ENCODE data around the gene MYO18B. TPM values are rescaled to one million over a fixed set of nuclear protein-coding genes. Genes with fewer than 3 reads are reported as not detected.

The MYO18B gene
- total RNA-seq, 1 experiment from 2014 or later, result 0.07 TPM

DNA sequence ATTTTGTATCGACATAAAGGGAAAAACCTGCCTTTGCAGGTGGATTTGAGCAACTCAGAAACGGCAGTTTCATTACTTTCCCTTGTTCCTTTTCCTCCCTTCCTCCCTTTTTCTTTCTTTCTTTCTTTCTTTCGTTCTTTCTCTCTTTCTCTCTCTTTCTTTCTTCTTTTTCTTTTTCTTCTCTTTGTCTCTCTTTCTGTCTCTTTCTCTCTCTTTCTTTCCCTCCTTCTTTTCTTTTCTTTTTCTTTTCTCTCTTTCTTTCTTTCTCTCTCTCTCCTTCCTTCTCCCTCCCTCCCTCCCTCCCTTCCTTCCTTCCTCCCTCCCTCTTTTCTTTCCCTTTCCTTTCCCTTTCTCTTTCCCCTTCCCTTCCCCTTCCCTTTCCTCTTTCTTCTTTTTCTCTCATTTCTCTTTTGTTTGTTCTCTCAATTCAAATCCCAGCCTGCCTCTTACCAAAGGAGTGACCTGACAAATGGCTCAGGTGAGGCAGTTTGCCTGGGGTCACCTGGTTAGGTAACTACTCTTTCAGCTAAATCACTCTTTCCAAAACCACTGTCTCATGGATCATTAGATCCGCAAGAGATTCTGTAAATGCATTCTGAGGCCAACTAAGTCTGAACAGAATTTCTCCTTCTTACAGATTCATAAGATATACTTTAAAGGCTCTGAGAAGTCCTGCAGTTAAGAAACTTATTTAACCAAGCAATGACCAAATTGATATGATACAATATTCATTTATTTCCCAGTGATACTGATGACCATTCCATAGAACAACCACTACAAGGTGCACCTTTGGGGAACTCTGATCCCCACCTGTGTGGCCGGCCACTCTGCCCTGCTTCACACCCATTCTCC is 75.3 kb downstream of the MYO18B start:
- CTCF ChIA-PET, result no interaction called here
- Mint-ChIP-seq H3K4me1 (ENCODE audit: low read depth, unreplicated experiment) (no peaks in the 10 kb centered on the region), H3K27me3 (ENCODE audit: insufficient read depth, unreplicated experiment) (peaks cover 18% of the 10 kb centered on the region)

DNA sequence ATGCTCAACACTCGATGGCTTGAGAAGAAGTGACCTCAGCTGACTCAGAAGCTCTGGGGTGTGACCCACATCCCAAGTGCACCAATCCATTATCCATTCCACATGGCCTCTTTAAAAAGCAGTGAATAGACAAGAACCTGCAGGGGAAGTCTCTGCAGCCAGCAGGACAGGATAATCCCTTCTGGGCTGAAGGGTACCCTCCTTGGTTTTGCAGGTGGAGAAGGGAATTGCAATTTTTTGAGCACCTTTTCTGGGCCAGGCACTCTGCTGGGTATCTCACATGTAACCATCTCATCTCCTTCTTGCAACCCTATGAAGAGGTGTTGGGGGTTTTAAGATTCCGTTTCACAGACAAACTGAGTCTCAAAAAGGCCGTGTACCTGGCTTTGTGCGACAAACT is 76.6 kb downstream of the MYO18B start:
- peaks cover 22% of the 10 kb centered on the region for H3K27me3 Mint-ChIP-seq (ENCODE audit: insufficient read depth, unreplicated experiment)
- no TSS peak for BruUV-seq (replicated peaks)
- POLR2A ChIA-PET, result no interaction called here

More for the DNA sequence above, 75.3 kb downstream of the MYO18B start:
- no peak overlapping the region for H3K4me3 ChIP-seq (ENCODE audit: low read depth, low read length)
- no peak overlapping the region for H3K4me3 Mint-ChIP-seq (ENCODE audit: unreplicated experiment)
- H3K36me3 ChIP-seq (ENCODE audit: control insufficient read depth, insufficient read depth, low read length), result no peaks in the 10 kb centered on the region
- H3K36me3 Mint-ChIP-seq (ENCODE audit: insufficient read depth, unreplicated experiment), result no peaks in the 10 kb centered on the region
- intact Hi-C loops (cut with micrococcal nuclease; ENCODE audit: unreplicated experiment), result no loop called here
- no peaks in the 10 kb centered on the region for H3K27me3 ChIP-seq (replicated peaks; ENCODE audit: control insufficient read depth, insufficient read depth, low read length)
- H3K9me3 ChIP-seq, result no peaks in the 10 kb centered on the region
- H3K27ac Mint-ChIP-seq (ENCODE audit: unreplicated experiment), result no peak overlapping the region
- peaks cover 9% of the 10 kb centered on the region for H3K9me3 Mint-ChIP-seq (ENCODE audit: unreplicated experiment)
- H3K4me1 ChIP-seq, result no peaks in the 10 kb centered on the region
- BruUV-seq (replicated peaks), result no TSS peak
- no peak for DNase-seq
- TF ChIP-seq, protein P1, sequence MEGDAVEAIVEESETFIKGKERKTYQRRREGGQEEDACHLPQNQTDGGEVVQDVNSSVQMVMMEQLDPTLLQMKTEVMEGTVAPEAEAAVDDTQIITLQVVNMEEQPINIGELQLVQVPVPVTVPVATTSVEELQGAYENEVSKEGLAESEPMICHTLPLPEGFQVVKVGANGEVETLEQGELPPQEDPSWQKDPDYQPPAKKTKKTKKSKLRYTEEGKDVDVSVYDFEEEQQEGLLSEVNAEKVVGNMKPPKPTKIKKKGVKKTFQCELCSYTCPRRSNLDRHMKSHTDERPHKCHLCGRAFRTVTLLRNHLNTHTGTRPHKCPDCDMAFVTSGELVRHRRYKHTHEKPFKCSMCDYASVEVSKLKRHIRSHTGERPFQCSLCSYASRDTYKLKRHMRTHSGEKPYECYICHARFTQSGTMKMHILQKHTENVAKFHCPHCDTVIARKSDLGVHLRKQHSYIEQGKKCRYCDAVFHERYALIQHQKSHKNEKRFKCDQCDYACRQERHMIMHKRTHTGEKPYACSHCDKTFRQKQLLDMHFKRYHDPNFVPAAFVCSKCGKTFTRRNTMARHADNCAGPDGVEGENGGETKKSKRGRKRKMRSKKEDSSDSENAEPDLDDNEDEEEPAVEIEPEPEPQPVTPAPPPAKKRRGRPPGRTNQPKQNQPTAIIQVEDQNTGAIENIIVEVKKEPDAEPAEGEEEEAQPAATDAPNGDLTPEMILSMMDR (IDR thresholded peaks at IDR 0.05; ENCODE audit: insufficient read depth in 1 of 2, low read depth in 1 of 2, low read length in 1 of 2, severe bottlenecking in 1 of 2, unreplicated experiment in 1 of 2), result no peak
- POLR2A ChIA-PET, result no interaction called here

DNA sequence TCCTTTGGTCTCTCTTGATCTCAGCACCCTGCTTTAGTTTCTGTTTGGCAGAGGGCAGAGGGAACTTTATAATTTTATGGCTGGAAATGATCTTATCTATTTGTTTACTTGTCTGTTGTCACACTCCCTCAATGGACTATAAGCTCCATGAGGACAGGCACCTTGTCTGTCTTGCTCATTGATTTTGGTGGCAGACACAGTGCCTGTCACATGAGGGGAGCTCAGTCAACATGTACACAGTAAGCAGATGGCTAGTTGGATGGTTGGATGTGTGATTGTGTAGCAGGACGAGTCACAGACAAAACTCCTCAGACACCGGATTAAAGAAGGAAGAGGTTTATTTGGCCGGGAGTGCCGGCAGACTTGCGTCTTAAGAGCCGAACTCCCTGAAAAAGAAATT is 80.4 kb downstream of the MYO18B start:
- no TSS peak for BruUV-seq (replicated peaks)
- H3K27ac Mint-ChIP-seq (ENCODE audit: unreplicated experiment), result no peak overlapping the region
- POLR2A ChIA-PET, result no interaction called here
- Histone ChIP-seq H3K27me3 (replicated peaks; ENCODE audit: control insufficient read depth, insufficient read depth, low read length) (no peaks in the 10 kb centered on the region), H3K36me3 (ENCODE audit: control insufficient read depth, insufficient read depth, low read length) (no peaks in the 10 kb centered on the region), H3K4me1 (no peaks in the 10 kb centered on the region), H3K4me3 (ENCODE audit: low read depth, low read length) (no peak overlapping the region), H3K9me3 (no peaks in the 10 kb centered on the region)
- TF ChIP-seq, protein P1 (IDR thresholded peaks at IDR 0.05; ENCODE audit: insufficient read depth in 1 of 2, low read depth in 1 of 2, low read length in 1 of 2, severe bottlenecking in 1 of 2, unreplicated experiment in 1 of 2), result no peak
- H3K4me3 Mint-ChIP-seq (ENCODE audit: unreplicated experiment), result no peak overlapping the region
- intact Hi-C loops (cut with micrococcal nuclease; ENCODE audit: unreplicated experiment), result no loop called here
- no peaks in the 10 kb centered on the region for H3K36me3 Mint-ChIP-seq (ENCODE audit: insufficient read depth, unreplicated experiment)
- CTCF ChIA-PET, result no interaction called here
- DNase-seq, result no peak
- H3K27me3 Mint-ChIP-seq (ENCODE audit: insufficient read depth, unreplicated experiment), result peaks cover 25% of the 10 kb centered on the region
- peaks cover 9% of the 10 kb centered on the region for H3K9me3 Mint-ChIP-seq (ENCODE audit: unreplicated experiment)
- no peaks in the 10 kb centered on the region for H3K4me1 Mint-ChIP-seq (ENCODE audit: low read depth, unreplicated experiment)

More for the DNA sequence above, 76.6 kb downstream of the MYO18B start:
- intact Hi-C loops (cut with micrococcal nuclease; ENCODE audit: unreplicated experiment), result no loop called here
- Mint-ChIP-seq H3K27ac (ENCODE audit: unreplicated experiment) (no peak overlapping the region), H3K4me3 (ENCODE audit: unreplicated experiment) (no peak overlapping the region), H3K4me1 (ENCODE audit: low read depth, unreplicated experiment) (no peaks in the 10 kb centered on the region), H3K36me3 (ENCODE audit: insufficient read depth, unreplicated experiment) (no peaks in the 10 kb centered on the region), H3K9me3 (ENCODE audit: unreplicated experiment) (peaks cover 9% of the 10 kb centered on the region)
- TF ChIP-seq, protein P1 (IDR thresholded peaks at IDR 0.05; ENCODE audit: insufficient read depth in 1 of 2, low read depth in 1 of 2, low read length in 1 of 2, severe bottlenecking in 1 of 2, unreplicated experiment in 1 of 2), result no peak
- Histone ChIP-seq H3K4me3 (ENCODE audit: low read depth, low read length) (no peak overlapping the region), H3K9me3 (no peaks in the 10 kb centered on the region), H3K36me3 (ENCODE audit: control insufficient read depth, insufficient read depth, low read length) (no peaks in the 10 kb centered on the region), H3K4me1 (no peaks in the 10 kb centered on the region), H3K27me3 (replicated peaks; ENCODE audit: control insufficient read depth, insufficient read depth, low read length) (no peaks in the 10 kb centered on the region)
- no peak for DNase-seq
- CTCF ChIA-PET, result no interaction called here
